GM21423 (cell line): ENCODE data around the gene TDRD7.

Experiments
- ATAC-seq: cut with Tn5 transposase; IDR thresholded peaks from one replicate; pipeline ENCODE4 v1.9.1; 2021; ENCODE audit warnings: mild to moderate bottlenecking, moderate library complexity; ENCODE audit not compliant: unreplicated experiment

The TDRD7 gene

GRCh38 chr9:97387504-97387886 lies 24.4 kb upstream of the TDRD7 start:
- ATAC-seq: no peak

- ATAC-seq: no peak
These were observed 23.8 kb upstream of the TDRD7 start for GRCh38 chr9:97387936-97388684.

- peak; percentile 77 for ATAC-seq
These were observed 23.1 kb upstream of the TDRD7 start for GRCh38 chr9:97388721-97389238.

GRCh38 chr9:97389249-97389648 lies 22.6 kb upstream of the TDRD7 start:
- no peak for ATAC-seq

GRCh38 chr9:97390791-97391406 lies 21.0 kb upstream of the TDRD7 start:
- ATAC-seq: no peak

- no peak for ATAC-seq
These were observed 17.0 kb upstream of the TDRD7 start for GRCh38 chr9:97394881-97395280.

- ATAC-seq: no peak
These were observed 16.2 kb upstream of the TDRD7 start for GRCh38 chr9:97395745-97396144.

- no peak for ATAC-seq
These were observed 15.6 kb upstream of the TDRD7 start for GRCh38 chr9:97396256-97396655.

GRCh38 chr9:97397220-97397619 lies 14.7 kb upstream of the TDRD7 start:
- ATAC-seq: peak; percentile 45

GRCh38 chr9:97398999-97399758 lies 12.7 kb upstream of the TDRD7 start:
- ATAC-seq: peak; percentile 48

GRCh38 chr9:97403746-97404316 lies 8.1 kb upstream of the TDRD7 start:
- ATAC-seq: no peak

GRCh38 chr9:97405551-97405950 lies 6.3 kb upstream of the TDRD7 start:
- no peak for ATAC-seq

- ATAC-seq: no peak
These were observed 5.2 kb upstream of the TDRD7 start for GRCh38 chr9:97406620-97407177.

GRCh38 chr9:97408562-97408961 lies 3.3 kb upstream of the TDRD7 start:
- no peak for ATAC-seq

- peak; percentile 4 for ATAC-seq
These were observed 482 bp upstream of the TDRD7 start for GRCh38 chr9:97411440-97411788.

GRCh38 chr9:97412626-97413385 lies 910 bp downstream of the TDRD7 start:
- peak; percentile 12 for ATAC-seq

GRCh38 chr9:97413462-97413861 lies 1.6 kb downstream of the TDRD7 start:
- ATAC-seq: no peak

GRCh38 chr9:97415146-97415545 lies 3.2 kb downstream of the TDRD7 start:
- no peak for ATAC-seq

GRCh38 chr9:97418880-97419279 lies 7.0 kb downstream of the TDRD7 start:
- no peak for ATAC-seq

- no peak for ATAC-seq
These were observed 7.5 kb downstream of the TDRD7 start for GRCh38 chr9:97419309-97419867.
